ENCODE results near the gene ANKRD13D. TPM values are rescaled to one million over a fixed set of nuclear protein-coding genes. Genes with fewer than 3 reads are reported as not detected.

Gene ANKRD13D
- total RNA-seq, 1 donor, result 77.8 TPM

DNA sequence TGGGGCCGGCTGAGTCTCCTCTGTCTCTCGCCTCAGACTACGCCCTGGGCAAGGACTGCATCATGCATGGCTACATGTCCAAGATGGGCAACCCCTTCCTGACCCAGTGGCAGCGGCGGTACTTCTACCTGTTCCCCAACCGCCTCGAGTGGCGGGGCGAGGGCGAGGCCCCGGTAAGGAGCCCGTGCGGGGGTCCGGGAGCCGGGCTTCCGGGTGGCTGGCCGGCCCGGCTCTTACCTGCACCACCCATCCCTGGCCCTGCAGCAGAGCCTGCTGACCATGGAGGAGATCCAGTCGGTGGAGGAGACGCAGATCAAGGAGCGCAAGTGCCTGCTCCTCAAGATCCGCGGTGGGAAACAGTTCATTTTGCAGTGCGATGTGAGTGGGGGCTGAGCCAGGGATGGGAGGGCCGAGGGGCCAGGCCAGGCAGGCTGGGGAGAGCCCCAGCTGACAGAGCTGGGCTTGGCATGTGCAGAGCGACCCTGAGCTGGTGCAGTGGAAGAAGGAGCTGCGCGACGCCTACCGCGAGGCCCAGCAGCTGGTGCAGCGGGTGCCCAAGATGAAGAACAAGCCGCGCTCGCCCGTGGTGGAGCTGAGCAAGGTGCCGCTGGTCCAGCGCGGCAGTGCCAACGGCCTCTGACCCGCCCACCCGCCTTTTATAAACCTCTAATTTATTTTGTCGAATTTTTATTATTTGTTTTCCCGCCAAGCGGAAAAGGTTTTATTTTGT lies 4.1 kb upstream of the ANKRD13D start:
- no peak for DNase-seq (ENCODE audit: low read depth in 2 of 3, low spot score in 2 of 3)

DNA sequence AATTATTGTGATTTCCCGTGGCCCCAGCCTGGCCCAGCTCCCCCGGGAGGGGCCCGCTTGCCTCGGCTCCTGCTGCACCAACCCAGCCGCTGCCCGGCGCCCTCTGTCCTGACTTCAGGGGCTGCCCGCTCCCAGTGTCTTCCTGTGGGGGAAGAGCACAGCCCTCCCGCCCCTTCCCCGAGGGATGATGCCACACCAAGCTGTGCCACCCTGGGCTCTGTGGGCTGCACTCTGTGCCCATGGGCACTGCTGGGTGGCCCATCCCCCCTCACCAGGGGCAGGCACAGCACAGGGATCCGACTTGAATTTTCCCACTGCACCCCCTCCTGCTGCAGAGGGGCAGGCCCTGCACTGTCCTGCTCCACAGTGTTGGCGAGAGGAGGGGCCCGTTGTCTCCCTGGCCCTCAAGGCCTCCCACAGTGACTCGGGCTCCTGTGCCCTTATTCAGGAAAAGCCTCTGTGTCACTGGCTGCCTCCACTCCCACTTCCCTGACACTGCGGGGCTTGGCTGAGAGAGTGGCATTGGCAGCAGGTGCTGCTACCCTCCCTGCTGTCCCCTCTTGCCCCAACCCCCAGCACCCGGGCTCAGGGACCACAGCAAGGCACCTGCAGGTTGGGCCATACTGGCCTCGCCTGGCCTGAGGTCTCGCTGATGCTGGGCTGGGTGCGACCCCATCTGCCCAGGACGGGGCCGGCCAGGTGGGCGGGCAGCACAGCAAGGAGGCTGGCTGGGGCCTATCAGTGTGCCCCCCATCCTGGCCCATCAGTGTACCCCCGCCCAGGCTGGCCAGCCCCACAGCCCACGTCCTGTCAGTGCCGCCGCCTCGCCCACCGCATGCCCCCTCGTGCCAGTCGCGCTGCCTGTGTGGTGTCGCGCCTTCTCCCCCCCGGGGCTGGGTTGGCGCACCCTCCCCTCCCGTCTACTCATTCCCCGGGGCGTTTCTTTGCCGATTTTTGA lies 3.3 kb upstream of the ANKRD13D start:
- DNase-seq (ENCODE audit: low read depth in 2 of 3, low spot score in 2 of 3), result no peak

DNA sequence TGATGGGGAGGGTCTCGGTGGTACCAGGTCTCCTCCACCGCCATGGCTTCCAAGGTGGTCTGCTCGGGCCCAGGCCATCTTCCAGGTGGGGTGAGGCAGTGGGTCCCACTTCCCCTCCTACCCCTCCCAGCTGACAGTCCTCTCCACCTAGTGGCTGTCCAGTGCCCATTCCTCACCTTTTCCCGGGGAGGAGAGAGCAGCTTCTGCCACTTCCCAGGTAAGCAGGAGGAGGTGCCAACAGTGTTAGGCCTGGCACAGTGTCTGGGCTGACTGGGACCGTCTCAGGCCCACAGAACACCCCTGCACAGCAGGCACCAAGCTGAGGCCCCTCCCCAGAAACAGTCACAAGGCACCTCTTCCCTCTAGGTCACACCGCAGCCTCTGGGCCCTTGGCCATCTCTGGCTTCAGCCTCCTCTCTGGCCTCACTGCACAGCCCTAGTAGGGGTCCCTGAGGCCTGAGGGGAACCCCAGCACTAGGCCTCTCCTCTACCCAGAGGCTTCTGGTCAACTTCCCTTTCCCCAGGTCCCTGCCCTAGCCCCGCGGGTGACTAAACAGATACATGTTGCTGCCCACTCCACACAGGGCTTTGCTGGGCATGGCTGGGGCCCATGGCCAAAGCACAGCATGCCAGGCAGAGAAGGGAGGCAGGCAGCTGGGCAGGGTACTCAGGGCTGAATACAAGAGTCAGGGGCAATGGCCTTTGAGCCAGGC lies 2.3 kb upstream of the ANKRD13D start:
- DNase-seq (ENCODE audit: low read depth in 2 of 3, low spot score in 2 of 3), result no peak

DNA sequence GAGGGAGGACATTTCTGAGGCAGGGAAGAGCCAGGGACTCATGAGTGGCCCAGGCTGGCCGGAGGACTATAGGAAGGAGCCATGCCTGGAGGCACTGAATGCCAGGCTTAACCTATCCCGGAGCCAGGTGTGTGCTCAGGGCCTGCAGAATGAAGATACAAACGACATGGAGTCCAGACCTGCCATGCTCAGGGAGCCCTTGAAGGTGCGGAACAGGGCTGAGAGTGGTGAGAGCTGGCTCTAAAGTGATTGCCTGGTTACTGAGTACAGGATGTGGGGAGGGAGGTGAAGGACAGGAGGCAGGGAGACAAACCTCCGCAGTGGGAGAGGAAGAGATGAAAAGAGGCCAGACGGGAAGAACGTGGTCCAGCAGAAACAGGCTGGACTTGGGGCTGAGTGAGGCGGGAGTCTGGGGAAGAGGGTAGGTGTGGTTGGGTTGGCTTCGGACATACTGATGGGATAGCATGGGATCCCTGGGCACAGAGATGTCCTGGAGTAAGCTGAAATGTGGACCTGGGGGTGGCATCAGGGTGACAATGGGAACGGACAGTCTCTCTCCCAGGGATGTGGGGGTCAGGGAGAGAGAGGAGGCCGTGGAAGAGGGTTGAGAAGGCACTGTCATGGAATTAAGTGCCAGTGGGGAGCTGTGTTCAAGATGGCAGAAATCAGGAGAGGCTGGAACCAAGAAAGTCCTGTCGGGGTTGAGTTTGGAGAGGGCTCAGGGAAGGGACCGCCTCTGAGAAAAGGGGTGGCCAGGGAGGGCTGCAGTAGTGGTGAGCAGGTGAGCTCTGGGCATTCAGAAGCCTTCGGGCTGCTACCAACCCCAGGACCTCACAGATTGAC lies 1.5 kb upstream of the ANKRD13D start:
- DNase-seq (ENCODE audit: low read depth in 2 of 3, low spot score in 2 of 3), result peak in 1 of 3 donors; percentile 56

DNA sequence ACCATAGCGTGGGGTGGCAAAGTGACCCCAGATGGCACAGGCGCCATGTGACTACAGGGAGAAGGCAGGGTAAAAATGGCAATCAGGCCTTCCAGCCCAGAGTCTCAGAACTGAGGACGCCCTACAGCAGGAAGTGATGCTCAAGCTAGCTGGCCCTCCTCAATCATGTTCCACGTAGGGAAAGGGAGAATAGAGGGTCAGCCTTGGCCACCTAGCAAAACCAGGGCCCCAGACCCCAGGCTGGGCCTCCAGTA lies 978 bp upstream of the ANKRD13D start:
- no peak for DNase-seq (ENCODE audit: low read depth in 2 of 3, low spot score in 2 of 3)

DNA sequence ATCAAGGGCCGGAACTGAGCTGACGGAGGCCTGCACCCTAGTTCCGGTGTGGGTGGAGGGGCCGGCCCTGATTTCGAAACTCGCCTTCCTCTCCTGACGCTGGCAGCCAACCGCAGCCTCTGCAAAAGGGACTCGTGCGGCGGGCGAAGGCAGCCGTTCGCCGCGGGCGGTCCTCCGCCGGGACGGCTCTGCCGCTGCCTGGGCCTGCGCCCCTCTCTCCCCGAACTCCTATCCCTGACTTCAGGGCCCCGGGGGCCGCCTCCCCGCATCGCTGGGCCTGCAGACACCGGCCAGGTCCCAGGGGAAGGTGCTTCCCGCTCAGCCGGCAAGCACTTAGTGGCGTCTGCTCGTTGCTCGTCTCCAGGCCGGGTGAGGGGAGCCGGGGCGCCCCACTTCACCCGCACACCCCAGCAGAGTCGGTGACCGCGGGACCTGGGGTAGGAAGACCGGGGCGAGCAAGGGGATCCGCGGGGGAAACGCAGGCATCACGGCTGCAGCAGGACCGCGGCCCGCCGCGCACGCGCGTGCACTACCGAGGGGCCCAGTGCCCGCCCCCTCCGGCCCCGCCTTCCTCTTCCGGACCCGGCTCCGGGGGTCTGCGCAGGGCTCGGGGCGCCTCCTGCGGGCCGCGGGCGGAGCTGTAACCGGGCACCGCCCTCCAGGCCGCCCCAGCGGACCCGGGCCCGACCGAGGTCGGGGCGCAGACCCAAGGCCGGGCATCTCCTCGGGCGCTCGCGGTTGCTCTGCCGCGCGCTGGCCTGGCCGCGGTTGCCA lies 464 bp upstream of the ANKRD13D start:
- peak; percentile 82 to 96 (median 95) for DNase-seq (ENCODE audit: low read depth in 2 of 3, low spot score in 2 of 3)

DNA sequence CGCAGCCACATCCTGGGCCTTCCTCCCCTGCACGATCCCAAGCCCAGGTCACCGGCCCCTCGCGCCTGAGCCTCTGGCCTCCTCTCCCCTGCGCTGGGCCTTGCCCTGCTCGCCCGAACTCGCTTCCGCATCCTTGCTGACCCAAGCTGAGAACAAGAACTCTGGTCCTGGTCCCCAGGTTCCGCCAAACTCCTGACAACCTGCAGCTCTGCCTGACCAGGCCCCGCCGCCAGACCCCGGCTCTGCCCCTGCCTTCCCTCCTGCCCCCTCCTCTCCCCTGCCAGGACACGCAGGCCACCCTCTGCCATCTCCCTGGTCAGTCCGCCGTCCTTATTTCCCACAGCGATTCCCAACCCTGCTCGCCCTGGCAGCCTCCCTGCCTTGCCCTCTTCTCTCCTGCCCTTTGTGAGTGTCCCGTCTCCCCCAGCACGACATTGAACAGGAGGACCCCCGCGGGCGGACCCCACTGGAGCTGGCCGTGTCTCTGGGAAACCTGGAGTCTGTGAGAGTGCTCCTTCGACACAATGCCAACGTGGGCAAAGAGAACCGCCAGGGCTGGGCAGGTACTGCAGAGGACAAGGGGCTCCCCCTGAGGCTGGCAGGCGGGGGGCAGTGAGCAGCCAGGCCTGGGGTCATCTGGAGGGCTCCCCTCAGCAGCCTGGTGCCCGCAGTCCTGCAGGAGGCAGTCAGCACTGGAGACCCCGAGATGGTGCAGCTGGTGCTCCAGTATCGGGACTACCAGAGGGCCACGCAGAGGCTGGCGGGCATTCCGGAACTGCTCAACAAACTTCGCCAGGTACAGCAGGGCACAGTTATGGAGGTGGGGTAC lies 762 bp downstream of the ANKRD13D start:
- DNase-seq (ENCODE audit: low read depth in 2 of 3, low spot score in 2 of 3), result no peak

DNA sequence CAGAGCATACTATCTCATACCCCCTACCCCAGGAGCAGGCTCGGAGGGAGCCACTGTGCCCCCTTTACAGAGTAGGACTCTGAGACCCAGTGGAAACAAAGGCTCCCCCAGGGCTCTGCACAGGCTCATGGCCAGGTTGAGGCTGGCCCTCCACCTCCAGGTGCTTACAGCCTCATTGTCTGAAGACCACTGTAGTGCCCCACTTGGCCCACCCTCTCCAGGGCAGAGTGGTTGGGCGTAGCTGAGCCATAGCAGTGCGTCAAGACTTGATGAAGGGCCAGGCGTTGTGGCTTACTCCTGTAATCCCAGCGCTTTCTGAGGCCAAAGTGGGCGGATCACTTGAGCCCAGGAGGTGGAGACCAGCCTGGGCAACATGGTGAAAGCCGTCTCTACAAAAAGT lies 1.7 kb downstream of the ANKRD13D start:
- DNase-seq (ENCODE audit: low read depth in 2 of 3, low spot score in 2 of 3), result no peak

DNA sequence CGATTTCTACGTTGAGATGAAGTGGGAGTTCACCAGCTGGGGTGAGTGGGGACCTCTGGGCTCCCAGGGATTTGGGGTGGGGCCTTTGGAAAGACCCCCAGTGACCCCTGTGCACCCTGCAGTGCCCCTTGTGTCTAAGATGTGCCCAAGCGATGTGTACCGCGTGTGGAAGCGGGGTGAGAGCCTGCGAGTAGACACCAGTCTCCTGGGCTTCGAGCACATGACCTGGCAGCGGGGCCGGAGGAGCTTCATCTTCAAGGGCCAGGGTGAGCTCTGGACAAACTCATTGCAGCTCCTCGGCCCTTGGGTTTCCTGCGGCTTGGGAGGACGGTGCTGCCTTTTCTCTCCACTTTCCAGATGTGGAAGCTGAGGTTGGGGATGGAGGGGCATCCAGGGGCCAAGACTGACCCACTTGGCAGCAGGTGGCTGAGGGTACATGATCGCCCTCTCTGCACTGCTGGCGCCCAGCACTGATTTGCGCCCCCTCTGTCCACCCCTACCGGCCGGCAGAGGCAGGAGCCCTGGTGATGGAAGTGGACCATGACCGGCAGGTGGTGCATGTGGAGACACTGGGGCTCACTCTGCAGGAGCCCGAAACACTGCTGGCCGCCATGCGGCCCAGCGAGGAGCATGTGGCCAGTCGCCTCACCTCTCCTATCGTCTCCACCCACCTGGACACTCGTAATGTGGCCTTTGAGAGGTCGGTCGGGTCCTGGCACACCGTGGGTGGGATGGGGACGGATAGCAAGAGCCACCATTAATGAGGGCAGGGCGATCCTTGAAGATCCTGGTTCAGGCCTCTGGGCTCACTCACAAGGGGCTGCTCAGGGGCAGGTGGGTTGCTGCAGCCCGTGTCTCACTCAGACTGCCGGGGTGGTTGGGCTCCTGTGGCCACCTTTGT lies 2.6 kb downstream of the ANKRD13D start:
- no peak for DNase-seq (ENCODE audit: low read depth in 2 of 3, low spot score in 2 of 3)

DNA sequence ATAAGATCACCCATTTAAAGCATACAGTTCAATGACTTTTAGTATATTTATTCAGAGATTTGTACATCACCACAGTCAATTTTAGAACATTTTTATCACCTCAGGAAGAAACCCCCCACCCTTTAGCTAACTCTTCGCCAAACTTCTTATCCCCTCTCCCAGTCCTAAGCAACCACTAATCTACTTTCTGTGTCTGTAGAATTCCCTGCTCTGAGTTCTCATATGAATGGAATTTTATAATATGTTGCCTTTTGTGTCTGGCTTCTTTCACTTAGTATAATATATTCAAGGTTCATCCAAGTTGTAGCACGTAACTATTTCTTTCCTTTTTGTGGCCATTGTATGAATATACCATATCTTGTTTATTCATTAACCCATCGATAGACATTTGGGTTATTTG lies 3.6 kb downstream of the ANKRD13D start:
- no peak for DNase-seq (ENCODE audit: low read depth in 2 of 3, low spot score in 2 of 3)

DNA sequence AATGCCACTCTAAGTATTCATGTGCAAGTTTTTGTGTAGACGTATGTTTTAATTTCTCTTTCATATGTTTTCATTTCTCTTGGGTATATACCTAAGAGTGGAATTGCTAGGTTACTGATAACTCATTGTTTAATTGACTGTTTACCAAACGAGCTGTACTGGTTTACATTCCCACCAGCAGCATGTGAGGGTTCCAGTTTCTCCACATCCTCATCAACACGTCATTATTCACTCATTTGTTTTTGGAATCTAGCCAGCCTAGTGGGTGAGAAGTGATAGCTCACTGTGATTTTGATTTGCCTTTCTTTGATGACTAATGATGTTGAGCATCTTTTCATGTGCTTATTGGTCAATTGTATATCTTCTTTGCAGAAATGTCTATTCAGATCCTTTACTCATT lies 4.0 kb downstream of the ANKRD13D start:
- no peak for DNase-seq (ENCODE audit: low read depth in 2 of 3, low spot score in 2 of 3)

DNA sequence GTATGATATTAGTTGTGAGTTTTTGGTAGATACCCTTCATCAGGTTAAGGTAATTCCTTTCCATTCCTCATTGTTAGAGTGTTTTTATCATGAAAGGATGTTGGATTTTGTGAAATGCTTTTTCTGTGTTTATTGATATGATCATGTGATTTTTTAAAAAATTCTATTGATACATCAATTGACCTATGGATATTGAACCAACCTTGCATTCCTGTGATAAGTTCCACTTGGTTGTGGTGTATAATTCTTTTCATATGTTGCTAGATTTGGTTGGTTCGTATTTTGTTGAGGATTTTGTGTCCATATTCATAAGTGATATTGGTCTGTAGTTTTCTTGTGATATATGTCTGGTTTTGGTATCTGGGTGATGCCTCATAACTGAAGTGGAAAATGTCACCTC lies 6.7 kb downstream of the ANKRD13D start:
- DNase-seq (ENCODE audit: low read depth in 2 of 3, low spot score in 2 of 3), result peak in 1 of 3 donors; percentile 45

DNA sequence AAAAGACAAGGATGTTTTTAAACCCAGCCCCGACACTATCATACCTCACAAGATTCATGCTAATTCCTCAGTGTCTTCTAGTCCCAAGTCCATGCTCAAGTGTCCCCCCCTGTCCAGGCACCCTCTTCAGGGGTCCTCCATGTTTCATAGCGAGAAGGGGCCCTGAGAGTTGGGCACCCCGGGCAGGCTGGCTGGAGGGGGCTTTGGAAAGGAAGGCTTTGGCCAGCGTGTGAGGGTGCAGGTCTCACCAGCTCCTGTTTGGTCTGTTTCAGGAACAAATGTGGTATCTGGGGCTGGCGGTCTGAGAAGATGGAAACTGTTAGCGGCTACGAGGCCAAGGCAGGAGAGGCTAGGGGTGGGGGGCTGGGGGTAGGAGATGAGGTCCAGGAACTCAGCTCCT lies 9.7 kb downstream of the ANKRD13D start:
- DNase-seq (ENCODE audit: low read depth in 2 of 3, low spot score in 2 of 3), result no peak

DNA sequence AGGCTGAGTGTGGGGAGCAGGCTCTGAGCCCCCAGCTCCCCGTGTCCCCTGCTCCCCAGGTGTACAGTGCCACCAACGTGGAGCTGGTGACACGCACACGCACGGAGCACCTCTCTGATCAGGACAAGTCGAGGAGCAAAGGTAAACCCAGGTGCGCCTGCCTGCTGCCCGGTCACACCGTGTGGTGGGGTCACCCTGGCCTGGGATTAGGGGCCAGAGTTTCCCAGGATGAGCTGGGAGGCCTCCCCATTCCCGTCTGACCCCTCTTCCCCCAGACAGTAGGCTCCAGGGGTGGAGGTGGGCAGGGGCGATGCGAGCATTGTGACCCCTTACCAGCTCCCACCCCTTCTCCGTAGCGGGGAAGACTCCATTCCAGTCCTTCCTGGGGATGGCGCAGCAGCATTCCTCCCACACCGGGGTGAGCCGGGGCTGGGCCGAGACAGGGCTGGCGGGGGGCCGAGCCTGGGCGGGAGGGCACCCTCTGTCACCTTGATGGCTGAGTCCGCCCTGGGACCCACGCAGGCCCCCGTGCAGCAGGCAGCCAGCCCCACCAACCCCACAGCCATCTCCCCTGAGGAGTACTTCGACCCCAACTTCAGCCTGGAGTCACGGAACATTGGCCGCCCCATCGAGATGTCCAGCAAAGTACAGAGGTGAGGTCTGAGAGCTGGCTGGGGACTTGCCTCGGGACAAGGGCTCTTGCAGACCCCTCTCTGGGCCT lies 10.5 kb downstream of the ANKRD13D start:
- DNase-seq (ENCODE audit: low read depth in 2 of 3, low spot score in 2 of 3), result no peak

DNA sequence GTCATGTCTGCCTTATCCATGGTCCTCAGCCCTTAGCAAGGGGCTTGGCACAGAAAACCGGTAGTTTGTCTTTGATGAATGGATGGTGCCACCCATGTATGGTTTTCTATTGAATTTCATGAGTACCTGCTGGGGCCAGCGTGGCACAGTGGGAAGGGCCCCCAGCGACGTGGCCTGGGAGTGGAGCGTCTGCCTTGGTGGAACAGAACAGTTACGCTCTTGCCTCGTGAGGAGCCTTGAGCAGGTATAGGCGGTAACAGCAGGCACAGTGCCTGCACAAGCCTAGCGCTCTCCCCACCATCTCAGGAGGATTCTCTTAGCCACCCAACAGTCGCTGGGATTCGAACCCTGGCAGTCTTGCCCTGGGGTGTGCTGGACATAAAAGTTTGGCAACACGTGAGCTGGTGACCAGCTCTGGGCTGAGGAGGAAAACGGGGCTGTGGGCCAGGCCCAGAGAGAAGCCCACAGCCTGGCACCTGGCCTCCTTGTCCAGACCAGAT lies 11.2 kb downstream of the ANKRD13D start:
- no peak for DNase-seq (ENCODE audit: low read depth in 2 of 3, low spot score in 2 of 3)

DNA sequence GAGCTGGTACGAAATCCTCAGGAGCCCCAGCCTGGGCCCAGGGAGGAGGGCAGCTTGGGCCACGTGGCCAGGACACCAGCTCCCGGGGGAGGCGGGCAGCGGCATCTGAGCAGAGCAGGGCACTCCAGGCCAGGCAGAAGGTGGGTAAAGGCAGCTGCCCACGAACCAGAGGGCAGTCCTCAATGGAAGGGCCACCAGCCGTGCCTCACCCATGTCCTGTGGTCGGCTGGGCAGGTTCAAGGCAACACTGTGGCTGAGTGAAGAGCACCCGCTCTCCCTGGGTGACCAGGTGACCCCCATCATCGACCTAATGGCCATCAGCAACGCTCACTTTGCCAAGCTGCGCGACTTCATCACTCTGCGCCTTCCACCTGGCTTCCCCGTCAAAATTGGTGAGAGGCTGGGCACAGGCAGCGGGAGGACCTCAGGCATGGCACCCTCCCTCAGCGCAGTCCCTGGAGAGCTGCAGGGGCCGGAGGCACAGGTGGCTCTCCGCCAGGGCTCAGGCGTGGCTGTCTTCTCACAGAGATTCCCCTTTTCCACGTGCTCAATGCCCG lies 11.7 kb downstream of the ANKRD13D start:
- DNase-seq (ENCODE audit: low read depth in 2 of 3, low spot score in 2 of 3), result no peak
